ENCODE measurements around the gene FRY.

FRY gene

GRCh38 chr13:32311188-32311897 is 279.8 kb downstream of the FRY start:
- DNase-seq (ENCODE audit: low read depth), result no peak

- no peak for DNase-seq (ENCODE audit: low read depth)
These were observed 283.0 kb downstream of the FRY start for GRCh38 chr13:32314271-32315237.

GRCh38 chr13:32315238-32316027 is 283.9 kb downstream of the FRY start, which contains the start of the genes BRCA2 and ZAR1L:
Gene BRCA2, plus strand, starts transcription at chr13:32315508. Its CDS starts 953 bp downstream, at chr13:32316461.
Gene ZAR1L, minus strand, starts transcription at chr13:32315363. Its CDS starts 3,438 bp downstream, at chr13:32311925.
- DNase-seq (ENCODE audit: low read depth), result peak; percentile 51

GRCh38 chr13:32316028-32316339 is 284.4 kb downstream of the FRY start:
- no peak for DNase-seq (ENCODE audit: low read depth)

- DNase-seq (ENCODE audit: low read depth), result no peak
These were observed 284.9 kb downstream of the FRY start for GRCh38 chr13:32316501-32316900.

- DNase-seq (ENCODE audit: low read depth), result no peak
These were observed 286.3 kb downstream of the FRY start for GRCh38 chr13:32317716-32318465.

GRCh38 chr13:32320528-32320927 is 289.0 kb downstream of the FRY start:
- DNase-seq (ENCODE audit: low read depth), result no peak

- no peak for DNase-seq (ENCODE audit: low read depth)
These were observed 292.3 kb downstream of the FRY start for GRCh38 chr13:32323912-32324311.

GRCh38 chr13:32330441-32330840 is 298.9 kb downstream of the FRY start:
- no peak for DNase-seq (ENCODE audit: low read depth)

GRCh38 chr13:32334671-32335070 is 303.1 kb downstream of the FRY start:
- DNase-seq (ENCODE audit: low read depth), result no peak

- DNase-seq (ENCODE audit: low read depth), result no peak
These were observed 309.3 kb downstream of the FRY start for GRCh38 chr13:32340914-32341313.

GRCh38 chr13:32347651-32348050 is 316.1 kb downstream of the FRY start:
- DNase-seq (ENCODE audit: low read depth), result no peak
